GM12878 (cell line): ENCODE results near the gene ABCC3. TPM values are rescaled to one million over a fixed set of nuclear protein-coding genes. Genes with fewer than 3 reads are reported as not detected.

ENCODE experiments used
- ATAC-seq: fragments of 200-7000 bp; cut with Tn5 transposase; 3 replicates; pipeline ENCODE4 v1.9.1; 2020; ENCODE audit warnings: mild to moderate bottlenecking, moderate library complexity
- BruUV-seq: library from RNA; stranded (reverse); fragments of 400-500 nt; replicated peaks from 2 replicates; lab custom pipeline; 2021; lab: Mats Ljungman, UMichigan
- CTCF ChIA-PET: fragments of 300-600 bp; sonication (Branson Sonifier 250); formaldehyde crosslinking; extraction: SDS; loops from one replicate; lab custom pipeline; 2021; ENCODE audit warnings: inconsistent platforms; lab: Yijun Ruan, JAX
- POLR2A ChIA-PET: fragments of 350-600 bp; formaldehyde crosslinking; extraction: SDS; loops from one replicate; lab custom pipeline; 2021; ENCODE audit warnings: inconsistent platforms; lab: Charles Lee
- RAD21 ChIA-PET: fragments of 300-600 bp; sonication (Branson Sonifier 250); formaldehyde crosslinking; loops from one replicate; lab custom pipeline; 2023; ENCODE audit warnings: antibody characterized with exemption; ENCODE audit not compliant: unreplicated experiment; lab: Charles Lee
- SMC1A ChIA-PET: fragments of 300-600 bp; sonication (Branson Sonifier 250); formaldehyde crosslinking; loops from one replicate; lab custom pipeline; 2023; ENCODE audit not compliant: unreplicated experiment, uncharacterized antibody; lab: Charles Lee
- DNase-seq: peaks from one replicate; pipeline ENCODE4 v3.0.0-alpha.2; 2011; ENCODE audit warnings: low read depth, low spot score
- FAIRE-seq: peaks from 3 replicates; lab custom pipeline; 2011; peaks lifted over from hg19 to GRCh38; lab: Jason Lieb, UNC
- H2AFZ ChIP-seq: 2 replicates; pipeline ENCODE4 v1.6.0; 2011; ENCODE audit warnings: low read depth, low read length, control low read depth; ENCODE audit not compliant: control insufficient read depth
- H3K27ac ChIP-seq: 2 replicates; pipeline ENCODE4 v1.5.1; 2011; ENCODE audit warnings: control low read depth; ENCODE audit not compliant: control insufficient read depth, insufficient read depth
- H3K27me3 ChIP-seq, 2 experiments: replicated peaks in 1 of 2; 2 replicates each; pipeline versions ENCODE4 v1.6.0 to v1.6.1; 2011; ENCODE audit warnings: low read length in 1 of 2; ENCODE audit not compliant: control insufficient read depth in 2 of 2, insufficient read depth in 2 of 2
- H3K36me3 ChIP-seq, 2 experiments: 2 replicates each; pipeline ENCODE4 v1.5.1; 2011; ENCODE audit warnings: low read length in 1 of 2; ENCODE audit not compliant: control insufficient read depth in 2 of 2, insufficient read depth in 2 of 2
- H3K4me1 ChIP-seq: 2 replicates; pipeline ENCODE4 v1.6.1; 2011; ENCODE audit warnings: mild to moderate bottlenecking, low read length, moderate library complexity, mixed read lengths; ENCODE audit not compliant: control insufficient read depth, insufficient read depth
- H3K4me2 ChIP-seq: 2 replicates; pipeline ENCODE4 v1.6.0; 2011; ENCODE audit warnings: control low read depth; ENCODE audit not compliant: control insufficient read depth, insufficient read depth
- H3K4me3 ChIP-seq: fragments of 200-600 bp; sonication (generic); 2 replicates; pipeline ENCODE4 v1.5.1; 2016
- H3K79me2 ChIP-seq: 2 replicates; pipeline ENCODE4 v1.6.0; 2011; ENCODE audit warnings: low read length; ENCODE audit not compliant: control insufficient read depth, insufficient read depth
- H3K9ac ChIP-seq: 2 replicates; pipeline ENCODE4 v1.8.0; 2011; ENCODE audit warnings: low read length, control low read depth, mixed read lengths; ENCODE audit not compliant: control insufficient read depth, insufficient read depth
- H3K9me3 ChIP-seq: replicated peaks from 3 replicates; pipeline ENCODE4 v1.5.1; 2011; ENCODE audit warnings: mild to moderate bottlenecking, low read length; ENCODE audit not compliant: control insufficient read depth, insufficient read depth
- H4K20me1 ChIP-seq: 2 replicates; pipeline ENCODE4 v1.6.0; 2011; ENCODE audit not compliant: control insufficient read depth, insufficient read depth
- EZH2 ChIP-seq: IDR thresholded peaks from 2 replicates; pipeline ENCODE4 v1.6.1; 2012; ENCODE audit warnings: low read depth, mild to moderate bottlenecking, control low read depth, inconsistent platforms, low read length, borderline replicate concordance; ENCODE audit not compliant: control insufficient read depth
- WGBS: methylation state at CpG from one replicate; pipeline ENCODE4 v1.1.6; 2016; ENCODE audit warnings: low lambda C conversion rate; ENCODE audit not compliant: insufficient replicate concordance, insufficient coverage; ENCODE audit errors: missing lambda C conversion rate; 5-methylcytosine and 5-hydroxymethylcytosine counted together
- in situ Hi-C: fragments of 300-500 bp; cut with MboI; formaldehyde crosslinking; loops from 9 replicates; pipeline ENCODE4 v1.14.3; 2018; ENCODE audit warnings: mixed read lengths
- intact Hi-C: fragments of 100-400 bp; cut with micrococcal nuclease; formaldehyde crosslinking; loops from one replicate; pipeline ENCODE4 v1.14.2; 2022; ENCODE audit not compliant: unreplicated experiment
- polyA plus RNA-seq, 11 experiments: library from polyadenylated mRNA; depleted of rRNA in 4 of 11; unstranded in 6 of 11; stranded (reverse) in 5 of 11; fragments of >200 nt; fragmentation: Nextera tagmentation in 4 of 11; fragmentation: Illumina TruSeq in 1 of 11; extraction: Ambion mirVana in 4 of 11; extraction: Trizol in 1 of 11; gene quantifications; 1 replicate in 1 of 11; 2 replicates in 10 of 11; pipeline versions ENCODE4 v1.2.1 to v1.2.3, GENCODE V29; 2011 to 2016; ENCODE audit warnings: inconsistent platforms in 2 of 11, missing spikeins in 2 of 11, low read depth in 1 of 11
- total RNA-seq, 4 experiments: library from RNA; depleted of rRNA in 3 of 4; stranded (reverse); fragments of >200 nt in 3 of 4; fragmentation: Illumina TruSeq in 1 of 4; extraction: Trizol in 1 of 4; gene quantifications; 2 replicates each; pipeline versions ENCODE4 v1.2.1 to v1.2.3, GENCODE V29; 2013 to 2021
- TF ChIP-seq, protein P1 (sequence below): IDR thresholded peaks from 2 replicates; pipeline ENCODE4 v1.6.1; 2012; ENCODE audit warnings: low read depth, low read length, improper control_type of control experiment

ABCC3 gene
- total and polyA plus RNA-seq, 10 of the 15 experiments (the other 5 are each of a cell fraction or from before 2014, with no cell fraction given) = 0.21 to 2.3 (median 0.71) TPM; not detected in 6

DNA sequence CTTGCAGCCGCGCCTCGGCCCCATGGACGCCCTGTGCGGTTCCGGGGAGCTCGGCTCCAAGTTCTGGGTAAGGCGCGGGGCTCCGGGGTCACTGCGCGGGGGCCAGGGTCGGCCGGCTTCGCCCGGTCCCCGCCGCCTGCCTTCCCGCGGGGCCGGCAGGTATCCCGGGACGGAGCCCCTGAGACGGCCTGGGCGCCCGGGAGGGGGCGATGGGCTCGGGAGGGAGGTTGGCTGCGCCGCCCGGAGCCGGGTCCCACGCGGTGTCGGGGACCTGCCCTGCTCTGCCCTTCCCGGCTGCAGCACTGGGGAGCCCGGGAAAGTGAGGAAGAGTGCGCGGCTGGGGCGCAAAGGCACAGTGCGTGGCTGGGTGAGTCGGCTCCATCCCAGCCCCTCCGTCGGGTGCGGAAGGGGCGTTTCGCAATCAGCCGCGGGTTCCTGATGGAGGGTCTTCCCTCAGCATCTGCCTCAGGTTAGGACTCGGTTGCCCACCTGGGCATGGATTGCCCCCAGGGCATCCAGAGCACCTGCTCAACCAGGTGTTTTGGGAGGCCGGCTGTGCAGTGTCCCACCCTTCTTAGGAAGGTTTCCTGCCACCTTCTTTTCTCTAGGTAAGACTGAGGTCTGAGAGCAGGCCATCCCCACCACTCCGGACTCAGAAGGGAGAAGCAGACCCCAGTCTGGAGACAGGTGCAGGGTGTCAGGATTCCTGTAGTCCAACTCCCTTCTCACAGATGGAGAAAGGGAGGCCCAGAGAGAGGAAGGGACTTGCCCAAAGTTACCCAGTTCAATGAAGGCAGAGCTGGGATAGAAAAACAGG is 442 bp downstream of the ABCC3 start (continued):
- TF ChIP-seq, protein P1, sequence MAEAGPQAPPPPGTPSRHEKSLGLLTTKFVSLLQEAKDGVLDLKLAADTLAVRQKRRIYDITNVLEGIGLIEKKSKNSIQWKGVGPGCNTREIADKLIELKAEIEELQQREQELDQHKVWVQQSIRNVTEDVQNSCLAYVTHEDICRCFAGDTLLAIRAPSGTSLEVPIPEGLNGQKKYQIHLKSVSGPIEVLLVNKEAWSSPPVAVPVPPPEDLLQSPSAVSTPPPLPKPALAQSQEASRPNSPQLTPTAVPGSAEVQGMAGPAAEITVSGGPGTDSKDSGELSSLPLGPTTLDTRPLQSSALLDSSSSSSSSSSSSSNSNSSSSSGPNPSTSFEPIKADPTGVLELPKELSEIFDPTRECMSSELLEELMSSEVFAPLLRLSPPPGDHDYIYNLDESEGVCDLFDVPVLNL = no peak

DNA sequence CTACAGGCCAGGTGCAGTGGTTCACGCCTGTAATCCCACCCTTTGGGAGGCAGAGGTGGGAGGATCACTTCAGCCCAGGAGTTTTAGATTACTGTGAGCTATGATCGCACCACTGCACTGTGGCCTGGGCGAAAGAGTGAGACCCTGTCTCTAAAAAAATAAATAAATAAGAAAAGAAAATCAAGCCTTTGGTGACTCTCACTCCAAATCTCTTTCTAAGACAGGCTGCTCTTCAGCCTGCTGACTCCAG is 976 bp downstream of the ABCC3 start:
- Histone ChIP-seq H4K20me1 (no peaks in the 10 kb centered on the region), H3K9me3 (no peaks in the 10 kb centered on the region), H3K4me1 (peaks cover 15% of the 10 kb centered on the region), H3K36me3 (no peaks in the 10 kb centered on the region), H3K79me2 (no peaks in the 10 kb centered on the region; the same call in 1 of the 2 replicates), H2AFZ (no peak overlapping the region), H3K27ac (no peak overlapping the region), H3K4me3 (no peak overlapping the region), H3K4me2 (no peak overlapping the region), H3K9ac (no peak overlapping the region), H3K27me3 (no peaks in the 10 kb centered on the region; a peak in 2 of 4 replicates)
- FAIRE-seq (no peak), ATAC-seq (no peak), DNase-seq (no peak)
- CTCF ChIA-PET = interaction anchor here (0.7 to 17.1 kb wide), 3 partner anchors 7 to 59 kb away, joined by 4 to 211 read pairs (median 70); no protein-coding TSS in a partner anchor
- intact Hi-C loops = no loop called here
- SMC1A ChIA-PET = interaction anchor here (1.0 to 3.8 kb wide), 4 partner anchors 9 to 518 kb away, joined by 3 to 17 read pairs (median 4); partner anchors contain the start of gene NME1
- no TSS peak for BruUV-seq
- RAD21 ChIA-PET = interaction anchor here (0.6 to 1.0 kb wide), 2 partner anchors 57 to 69 kb away, joined by 3 read pairs; no protein-coding TSS in a partner anchor
- 49% methylated on average over 3 of the region's 3 CpGs for WGBS
- in situ Hi-C loops = no loop called here
- no peak for TF ChIP-seq EZH2
- POLR2A ChIA-PET = no interaction called here
